Measurements from ENCODE around the gene SLC16A3. TPM values are rescaled to one million over a fixed set of nuclear protein-coding genes. Genes with fewer than 3 reads are reported as not detected.

The SLC16A3 gene
- total and polyA plus RNA-seq, 12 donors = 2.7 to 58.6 (median 32.7) TPM

- WGBS, 4 donors = 31 to 45% (median 40%) methylated on average over 4 to 42 of the region's 42 CpGs
- Histone ChIP-seq H3K4me3 (peak overlapping the region in 3 of 4 donors; percentile 13 to 59 (median 14)), H3K9me3 (replicated peaks in 1 of 3) (no peaks in the 10 kb centered on the region), H3K27me3 (no peaks in the 10 kb centered on the region), H3K36me3 (replicated peaks in 1 of 2) (peaks cover 0 to 4% of the 10 kb centered on the region in 2 donors), H3K4me1 (replicated peaks in 1 of 2) (peaks cover 10 to 37% of the 10 kb centered on the region in 2 donors), H3K27ac (peak overlapping the region; percentile 21 to 95 (median 77))
- DNase-seq = peak in 5 of 7 donors; percentile 57 to 76 (median 63)
- intact Hi-C loops (cut with DNase I) = no loop called here
- TF ChIP-seq CTCF (IDR thresholded peaks at IDR 0.05) = no peak
- TF ChIP-seq POLR2A (IDR thresholded peaks at IDR 0.05) = no peak
These were observed 2.9 kb downstream of the SLC16A3 start for GRCh38 chr17:82231562-82232321.

- Histone ChIP-seq H3K36me3 (replicated peaks in 1 of 2) (peaks cover 0 to 4% of the 10 kb centered on the region in 2 donors), H3K9me3 (replicated peaks in 1 of 3) (no peaks in the 10 kb centered on the region), H3K4me3 (peak overlapping the region in 1 of 4 donors; percentile 59), H3K27me3 (no peaks in the 10 kb centered on the region), H3K4me1 (replicated peaks in 1 of 2) (peaks cover 11 to 37% of the 10 kb centered on the region in 2 donors), H3K27ac (peak overlapping the region in 2 of 5 donors; percentile 82 to 95)
- TF ChIP-seq POLR2A (IDR thresholded peaks at IDR 0.05) (no peak), CTCF (IDR thresholded peaks at IDR 0.05) (no peak)
- intact Hi-C loops (cut with DNase I) = no loop called here
- 77 to 83% (median 80%) methylated on average over 13 to 21 of the region's 21 CpGs for WGBS, 4 donors
- peak in 2 of 7 donors; percentile 19 to 43 for DNase-seq
These were observed 3.5 kb downstream of the SLC16A3 start for GRCh38 chr17:82232322-82232820.

- peak in 2 of 7 donors; percentile 13 to 29 for DNase-seq
- peaks cover 11 to 42% of the 10 kb centered on the region in 2 donors for H3K4me1 ChIP-seq (replicated peaks in 1 of 2)
- no peak overlapping the region for H3K27ac ChIP-seq
- TF ChIP-seq POLR2A (IDR thresholded peaks at IDR 0.05) (no peak), CTCF (IDR thresholded peaks at IDR 0.05) (no peak)
- intact Hi-C loops (cut with DNase I) = no loop called here
- no peak overlapping the region for H3K4me3 ChIP-seq
- no peaks in the 10 kb centered on the region for H3K27me3 ChIP-seq
- H3K9me3 ChIP-seq (replicated peaks in 1 of 3) = no peaks in the 10 kb centered on the region
- H3K36me3 ChIP-seq (replicated peaks in 1 of 2) = peaks cover 0 to 4% of the 10 kb centered on the region in 2 donors
- 66 to 77% (median 71%) methylated on average over 11 to 21 of the region's 21 CpGs for WGBS, 4 donors
These were observed 4.3 kb downstream of the SLC16A3 start for GRCh38 chr17:82232876-82233785.

All from adrenal gland (tissue), 12 donors.